ENCODE data around the gene AGAP1.

DNA sequence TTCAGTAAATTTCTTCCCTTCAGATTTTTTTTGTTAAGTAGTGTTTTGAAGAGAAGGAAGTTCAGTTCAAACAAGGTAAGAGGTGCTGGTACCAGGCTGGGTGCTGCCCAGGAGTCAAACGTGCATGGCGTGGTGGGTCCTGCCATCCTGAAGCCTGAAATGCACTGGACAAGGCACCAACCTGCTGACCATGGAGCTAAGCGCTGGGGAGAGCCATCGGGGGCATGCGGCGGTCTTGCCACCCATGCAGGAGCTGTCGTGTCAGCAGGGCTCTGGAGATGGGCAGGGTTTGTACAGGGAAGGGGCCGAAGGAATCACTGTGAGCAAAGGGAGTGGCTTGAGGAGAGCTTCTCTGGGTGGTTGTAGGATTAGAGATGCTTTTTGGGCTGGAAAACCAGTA lies 547.8 kb downstream of the AGAP1 start:
- TF ChIP-seq, protein P1, sequence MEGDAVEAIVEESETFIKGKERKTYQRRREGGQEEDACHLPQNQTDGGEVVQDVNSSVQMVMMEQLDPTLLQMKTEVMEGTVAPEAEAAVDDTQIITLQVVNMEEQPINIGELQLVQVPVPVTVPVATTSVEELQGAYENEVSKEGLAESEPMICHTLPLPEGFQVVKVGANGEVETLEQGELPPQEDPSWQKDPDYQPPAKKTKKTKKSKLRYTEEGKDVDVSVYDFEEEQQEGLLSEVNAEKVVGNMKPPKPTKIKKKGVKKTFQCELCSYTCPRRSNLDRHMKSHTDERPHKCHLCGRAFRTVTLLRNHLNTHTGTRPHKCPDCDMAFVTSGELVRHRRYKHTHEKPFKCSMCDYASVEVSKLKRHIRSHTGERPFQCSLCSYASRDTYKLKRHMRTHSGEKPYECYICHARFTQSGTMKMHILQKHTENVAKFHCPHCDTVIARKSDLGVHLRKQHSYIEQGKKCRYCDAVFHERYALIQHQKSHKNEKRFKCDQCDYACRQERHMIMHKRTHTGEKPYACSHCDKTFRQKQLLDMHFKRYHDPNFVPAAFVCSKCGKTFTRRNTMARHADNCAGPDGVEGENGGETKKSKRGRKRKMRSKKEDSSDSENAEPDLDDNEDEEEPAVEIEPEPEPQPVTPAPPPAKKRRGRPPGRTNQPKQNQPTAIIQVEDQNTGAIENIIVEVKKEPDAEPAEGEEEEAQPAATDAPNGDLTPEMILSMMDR (IDR thresholded peaks at IDR 0.05), result no peak
- TF ChIP-seq POLR2A (IDR thresholded peaks at IDR 0.05), result no peak
